NCI-H1105 treated with DMSO at 0.1 percent for 48 hours (cell line): ENCODE data around the gene PCNX1.

Source experiments
- DNase-seq: peaks from one replicate; lab custom pipeline; 2025; lab: John Stamatoyannopoulos, UW

Gene PCNX1

DNA sequence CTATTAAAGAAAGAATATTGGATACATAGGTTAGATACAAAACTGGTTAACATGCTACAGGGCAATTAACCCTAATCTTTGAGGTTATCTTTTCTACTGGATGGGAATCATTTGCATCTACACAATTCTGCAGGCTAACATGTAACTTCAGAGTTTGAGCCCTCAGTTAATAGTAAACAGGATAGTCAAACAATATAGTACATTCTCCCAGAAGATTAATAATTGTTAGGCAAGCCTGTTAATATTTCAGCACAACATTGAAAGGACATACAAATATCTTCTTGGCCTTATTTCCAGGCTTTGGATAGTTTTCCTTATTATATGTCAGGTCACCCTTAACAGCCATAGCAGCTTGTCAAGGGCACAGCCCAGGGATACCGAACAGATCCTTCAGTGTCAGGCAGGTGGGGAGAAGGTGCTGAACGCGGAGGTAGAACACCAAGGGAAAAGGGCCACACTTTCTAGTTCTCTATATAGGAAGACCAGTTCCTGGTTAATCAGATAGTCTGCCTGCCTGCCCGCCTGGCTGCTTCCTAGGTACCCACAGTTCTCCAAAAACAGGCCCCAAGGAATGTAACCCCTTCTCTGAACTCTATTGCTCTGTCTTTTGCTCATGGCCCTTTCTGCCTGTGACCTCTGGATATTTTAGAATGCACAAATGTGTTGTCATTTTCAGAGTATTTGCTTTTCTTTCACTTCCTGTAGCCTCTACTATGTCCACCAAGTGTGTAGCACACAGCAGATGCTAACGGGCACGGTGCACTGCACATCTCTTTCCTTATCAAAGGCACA, 256.0 kb downstream of the PCNX1 start:
- DNase-seq = no peak

DNA sequence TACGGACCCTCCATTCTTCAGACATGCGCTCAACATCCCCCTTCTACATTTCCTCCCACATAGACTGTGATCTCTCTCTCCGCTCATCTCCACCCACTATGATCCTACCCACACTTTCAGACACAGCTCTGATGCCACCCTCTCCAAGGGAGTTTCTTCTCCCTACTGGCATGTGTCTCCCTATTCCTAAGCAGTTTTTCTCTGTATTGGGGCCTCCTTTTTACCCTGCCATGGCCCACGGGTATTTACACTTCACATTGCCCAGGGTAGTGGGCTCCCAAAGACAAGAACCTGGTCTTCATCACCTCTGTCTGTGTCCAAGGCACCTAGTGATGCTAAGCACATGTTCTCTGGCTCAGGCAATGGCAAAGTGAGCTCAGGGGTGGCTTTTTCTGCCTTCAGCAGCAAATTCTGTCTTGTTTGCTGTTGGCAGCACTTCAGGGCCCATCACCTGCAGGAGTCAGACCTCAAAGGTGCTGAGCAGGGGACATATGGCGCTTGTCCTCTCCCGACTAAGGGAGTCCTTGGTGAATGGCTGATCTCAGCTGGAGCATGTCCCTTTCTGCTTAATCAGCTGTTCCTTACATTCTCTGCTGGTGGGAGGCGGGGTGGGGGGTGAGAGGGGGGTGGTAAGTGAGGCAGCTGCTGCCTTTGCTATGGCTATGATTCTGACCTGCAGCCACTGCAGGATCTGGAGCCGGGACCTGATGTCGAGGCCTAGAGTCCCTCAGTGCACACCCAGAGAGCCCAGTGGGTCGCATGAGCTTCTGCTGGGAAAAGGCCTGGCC, 256.8 kb downstream of the PCNX1 start:
- DNase-seq = no peak
